HG02840 (cell line): ENCODE measurements around the gene SLCO2B1.

Experiments used
- ATAC-seq: cut with Tn5 transposase; IDR thresholded peaks from one replicate; pipeline ENCODE4 v1.9.1; 2021; ENCODE audit warnings: mild to moderate bottlenecking, moderate library complexity, moderate number of reproducible peaks; ENCODE audit not compliant: unreplicated experiment, low FRiP score

Gene SLCO2B1

DNA sequence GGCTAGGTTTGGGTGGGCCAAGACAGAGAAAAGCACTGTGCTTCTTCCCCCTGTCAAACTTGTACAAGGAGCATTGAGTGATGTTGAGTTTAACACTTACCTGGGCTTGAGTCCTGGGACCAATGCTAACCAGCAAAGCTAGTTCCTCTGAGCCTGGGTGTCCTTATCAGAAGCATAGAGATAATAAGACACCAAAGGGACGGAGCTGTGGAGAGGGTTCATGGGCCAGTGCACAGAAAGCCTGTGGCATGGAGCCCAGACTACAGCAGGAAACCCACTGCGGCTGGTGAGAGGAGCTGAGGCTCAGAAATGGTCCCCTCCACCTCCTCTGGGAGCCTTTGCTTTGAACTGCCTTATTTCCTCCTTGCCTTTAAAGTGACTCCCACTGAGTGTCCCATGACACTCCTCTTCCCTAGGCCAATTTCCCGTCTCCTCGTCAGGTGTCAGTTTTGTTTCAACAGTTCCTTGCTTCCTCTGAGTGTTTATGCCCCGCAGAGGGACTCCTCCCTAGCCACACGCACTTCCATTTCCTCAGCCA is 9.4 kb downstream of the SLCO2B1 start:
- no peak for ATAC-seq

GRCh38 chr11:75160880-75161279 is 10.0 kb downstream of the SLCO2B1 start:
- no peak for ATAC-seq

GRCh38 chr11:75161506-75162095 is 10.7 kb downstream of the SLCO2B1 start:
- ATAC-seq, result no peak

DNA sequence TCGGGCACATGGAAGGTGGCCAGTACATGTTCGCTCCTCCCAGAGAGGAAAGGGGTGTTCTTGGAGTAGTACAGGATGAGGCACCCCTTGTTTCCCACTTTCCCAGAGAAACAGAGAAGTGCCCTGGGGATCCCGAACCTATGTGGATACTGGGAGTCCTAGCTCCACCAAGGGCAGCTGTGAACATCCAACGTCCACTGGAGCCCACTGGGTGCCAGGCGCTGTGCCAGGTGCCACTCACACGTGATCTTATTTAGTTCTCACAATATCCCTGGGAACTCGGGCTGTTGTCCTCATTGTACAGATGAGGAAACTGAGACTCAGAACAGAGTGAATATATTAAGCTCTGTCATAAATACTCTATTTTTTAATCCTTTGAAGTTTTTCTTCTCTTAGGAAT is 12.0 kb downstream of the SLCO2B1 start:
- no peak for ATAC-seq

DNA sequence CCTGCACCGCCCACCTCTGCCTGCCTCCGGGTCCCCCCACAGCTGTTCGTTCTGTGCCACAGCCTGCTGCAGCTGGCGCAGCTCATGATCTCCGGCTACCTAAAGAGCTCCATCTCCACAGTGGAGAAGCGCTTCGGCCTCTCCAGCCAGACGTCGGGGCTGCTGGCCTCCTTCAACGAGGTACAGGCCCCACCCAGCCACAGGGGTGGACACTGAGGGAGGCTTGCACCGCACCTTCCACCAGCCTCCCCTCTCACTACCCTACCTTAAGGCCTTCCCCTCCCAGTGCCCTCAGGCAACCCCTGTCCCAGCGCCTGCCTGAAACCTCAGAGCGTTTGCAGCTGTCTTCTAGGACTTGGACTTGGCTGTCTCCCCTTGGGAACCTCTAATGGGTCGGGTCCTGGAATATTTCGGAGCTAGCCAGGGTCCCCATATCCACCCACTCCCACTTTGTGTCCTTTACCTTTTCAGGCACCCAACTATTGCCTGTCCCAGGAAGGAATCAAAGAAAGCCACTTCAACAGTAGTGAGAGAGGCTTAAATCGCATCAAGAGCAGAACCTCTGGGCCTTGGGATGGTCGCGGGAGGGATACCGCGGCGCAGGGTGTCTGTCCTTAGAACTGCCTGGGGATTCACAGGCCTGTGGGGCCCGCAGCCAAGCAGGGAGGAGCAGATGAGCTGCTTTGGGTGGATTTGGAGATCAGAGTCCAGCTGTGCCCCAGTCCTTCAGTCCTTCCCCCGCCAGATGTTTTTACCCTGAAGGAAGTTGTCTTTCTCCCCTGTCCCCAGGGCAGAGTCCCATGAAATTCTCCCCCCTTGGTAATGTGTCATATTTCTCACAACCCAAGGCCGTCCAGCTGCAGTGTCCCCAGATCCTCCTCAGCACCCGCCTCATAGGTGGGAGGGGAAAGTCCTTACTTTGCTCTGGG is 13.3 kb downstream of the SLCO2B1 start:
- no peak for ATAC-seq

DNA sequence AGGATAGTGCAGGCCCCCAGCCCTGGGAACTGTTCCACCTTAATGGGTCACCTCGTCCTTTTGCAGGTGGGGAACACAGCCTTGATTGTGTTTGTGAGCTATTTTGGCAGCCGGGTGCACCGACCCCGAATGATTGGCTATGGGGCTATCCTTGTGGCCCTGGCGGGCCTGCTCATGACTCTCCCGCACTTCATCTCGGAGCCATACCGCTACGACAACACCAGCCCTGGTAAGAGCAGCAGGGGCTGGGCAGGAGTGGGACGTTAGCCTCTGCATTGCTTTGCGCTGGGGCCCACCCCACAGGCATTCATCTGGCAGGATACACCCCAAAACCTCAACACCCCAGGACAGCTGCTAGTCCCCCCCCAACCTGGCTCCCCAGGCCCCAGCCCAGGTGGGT is 14.8 kb downstream of the SLCO2B1 start:
- no peak for ATAC-seq

- no peak for ATAC-seq
These were observed 15.9 kb downstream of the SLCO2B1 start for GRCh38 chr11:75166791-75167190.

DNA sequence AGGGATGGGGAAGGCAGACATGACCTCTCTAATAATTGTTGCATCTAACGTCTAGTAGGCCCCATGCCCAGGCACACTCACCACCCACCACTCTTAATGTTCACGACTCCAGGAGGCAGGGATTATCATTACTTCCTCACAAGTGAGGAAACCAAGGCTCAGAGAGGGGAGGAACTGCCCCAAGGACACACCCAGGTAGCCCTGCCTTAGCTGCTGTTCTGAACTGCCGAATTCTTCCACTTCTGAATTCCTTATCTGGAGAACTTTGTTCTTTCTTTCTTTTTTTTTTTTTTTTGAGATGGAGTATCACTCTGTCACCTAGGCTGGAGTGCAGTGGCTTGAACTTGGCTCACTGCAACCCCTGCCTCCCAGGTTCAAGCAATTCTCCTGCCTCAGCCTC is 16.7 kb downstream of the SLCO2B1 start:
- no peak for ATAC-seq

GRCh38 chr11:75169101-75169885 is 18.4 kb downstream of the SLCO2B1 start:
- ATAC-seq, result no peak

DNA sequence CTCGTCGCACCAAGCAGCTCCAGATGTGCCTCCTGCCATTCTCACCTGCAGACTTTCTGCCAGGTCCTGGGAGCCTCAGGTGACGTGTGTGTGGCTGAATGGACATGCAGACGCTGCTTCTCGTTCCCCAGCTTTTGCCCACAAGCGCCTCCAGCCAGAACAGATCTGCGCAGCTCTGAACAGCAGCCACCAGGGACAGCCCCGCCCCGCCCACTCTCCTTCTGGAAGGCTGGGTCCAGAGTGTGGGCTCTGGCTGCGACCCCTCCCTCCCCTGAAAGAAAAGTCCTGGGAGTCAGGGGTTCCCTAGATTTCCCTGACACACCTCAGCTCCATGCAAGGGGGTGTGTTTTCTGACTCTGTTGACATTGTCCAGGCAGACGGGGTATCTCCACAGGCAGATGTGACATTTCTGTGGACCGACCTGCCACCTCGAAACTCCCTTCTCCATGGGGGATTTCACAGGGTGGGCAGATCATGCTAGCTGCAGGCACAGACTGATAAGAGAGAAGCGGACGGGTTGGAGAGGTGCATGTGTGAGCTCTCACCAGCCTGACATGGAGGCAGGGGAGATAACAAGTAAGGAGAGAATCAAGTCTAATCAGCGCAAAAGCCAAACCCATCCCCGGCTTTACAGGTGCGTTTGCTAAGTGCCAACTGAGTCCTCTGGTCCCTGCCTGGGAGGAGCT is 19.8 kb downstream of the SLCO2B1 start:
- ATAC-seq, result no peak

GRCh38 chr11:75173336-75173735 is 22.4 kb downstream of the SLCO2B1 start:
- ATAC-seq, result no peak

DNA sequence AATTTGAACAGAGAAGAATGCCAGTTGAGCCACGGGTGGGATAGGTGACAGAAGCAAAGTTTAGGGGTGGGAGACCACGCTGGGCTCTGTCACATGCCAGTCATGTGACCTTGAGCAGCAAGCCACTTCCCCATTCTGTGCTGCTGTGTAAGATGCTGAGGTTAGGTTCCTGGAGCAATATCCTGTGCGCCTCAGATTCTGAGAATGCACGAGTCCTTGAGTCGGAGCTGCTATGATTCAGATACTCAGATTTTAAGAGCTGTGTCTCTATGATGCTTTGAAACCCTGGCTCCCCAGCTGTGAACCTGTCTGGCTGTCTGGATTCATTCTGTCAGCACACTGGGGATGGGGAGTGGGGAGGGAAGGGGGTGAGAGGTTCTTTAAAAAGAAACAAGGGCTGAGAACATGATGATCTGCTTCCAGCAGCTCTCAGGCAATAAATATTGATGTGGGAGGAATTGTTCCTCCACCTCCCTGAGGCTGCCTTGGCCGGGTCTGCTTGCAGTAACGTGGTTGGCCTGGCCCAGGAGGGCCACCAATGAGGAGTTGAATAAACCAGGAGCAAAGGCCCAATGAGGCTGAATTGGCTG is 24.0 kb downstream of the SLCO2B1 start:
- no peak for ATAC-seq

- no peak for ATAC-seq
These were observed 31.8 kb downstream of the SLCO2B1 start for GRCh38 chr11:75182664-75183063.

DNA sequence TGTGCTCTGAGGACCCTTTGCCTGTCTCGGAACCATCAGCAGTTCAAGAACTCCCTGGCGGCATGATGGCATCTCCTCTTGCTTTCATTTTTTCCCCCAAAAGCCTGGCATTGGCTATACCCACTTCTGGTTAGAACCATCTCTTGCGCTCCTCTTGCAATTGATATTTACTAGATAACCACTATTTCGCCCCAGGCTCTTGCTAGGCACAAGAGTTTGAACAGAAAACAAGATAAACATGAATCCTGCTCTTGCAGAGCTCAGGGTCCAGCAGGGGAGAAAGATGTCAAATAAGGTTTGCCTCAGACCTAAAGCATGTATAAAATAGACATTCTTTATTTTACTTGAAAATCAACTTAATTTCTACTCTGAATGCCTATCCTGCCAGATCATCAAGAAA is 33.1 kb downstream of the SLCO2B1 start:
- ATAC-seq, result no peak

DNA sequence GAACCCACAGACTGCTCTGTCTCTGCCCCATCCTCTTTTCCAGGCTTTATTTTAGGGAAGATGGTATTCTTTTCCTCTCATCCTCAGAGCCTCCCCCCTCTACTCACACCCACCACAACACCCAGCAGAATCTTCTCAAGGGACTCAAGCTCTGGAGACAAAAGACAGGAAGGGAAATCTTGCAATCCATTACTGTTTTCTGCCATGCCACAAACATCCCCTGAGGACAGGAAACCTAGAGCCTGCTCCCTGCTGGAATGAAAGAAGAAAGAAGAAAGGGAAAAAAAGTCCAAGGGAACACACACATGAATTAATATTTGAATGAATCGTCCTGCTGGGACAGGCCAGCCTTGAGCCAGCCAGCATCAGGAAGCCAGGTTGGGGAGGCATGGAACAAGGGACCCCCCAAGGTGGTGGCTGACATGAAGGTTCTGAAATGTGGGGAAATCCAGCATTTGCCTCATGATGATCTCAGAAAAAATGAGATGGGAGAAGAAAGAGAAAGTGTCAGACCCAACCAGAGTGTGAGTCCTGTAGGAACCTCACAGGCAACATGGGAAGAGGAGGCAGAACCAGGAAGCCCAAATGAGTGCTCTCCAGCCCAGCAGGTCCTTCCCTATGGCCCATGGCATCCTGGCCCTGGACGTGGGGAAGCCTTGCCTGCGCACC is 34.0 kb downstream of the SLCO2B1 start:
- no peak for ATAC-seq

DNA sequence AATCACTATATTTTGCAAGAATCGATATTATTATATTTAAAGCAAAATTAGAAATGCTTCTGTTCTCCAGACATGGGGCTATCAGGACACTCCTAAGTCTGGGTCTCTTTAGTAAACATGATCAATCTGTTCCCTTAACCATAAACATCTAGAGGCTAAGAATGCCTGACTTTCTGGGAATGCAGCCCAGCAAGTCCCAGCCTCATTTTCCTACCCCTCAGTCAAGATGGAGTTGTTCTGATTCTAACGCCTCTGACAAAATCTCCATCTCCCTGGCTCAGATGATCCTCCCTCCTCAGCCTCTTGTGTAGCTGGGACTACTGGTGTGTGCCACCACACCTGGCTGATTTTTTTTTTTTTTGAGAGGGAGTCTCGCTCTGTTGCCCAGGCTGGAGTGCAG is 35.0 kb downstream of the SLCO2B1 start:
- no peak for ATAC-seq

DNA sequence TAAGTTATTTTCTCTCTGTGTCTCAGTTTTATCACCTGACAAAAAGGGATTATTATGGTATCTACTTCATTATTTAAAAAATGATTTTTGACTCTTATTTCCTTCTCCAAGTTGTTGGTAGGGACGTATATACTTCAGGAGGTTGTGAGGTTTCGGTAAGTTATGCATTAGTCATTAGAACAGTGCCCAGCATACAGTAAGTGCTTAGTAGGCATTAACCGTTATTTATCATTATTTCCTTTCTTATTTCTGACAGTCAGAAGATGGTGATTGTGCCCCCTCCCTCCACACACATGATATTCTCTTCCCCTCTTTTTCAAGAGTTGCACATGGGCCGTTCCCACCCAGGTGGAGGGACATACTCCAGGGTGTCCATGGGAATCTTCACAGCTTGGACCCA is 36.1 kb downstream of the SLCO2B1 start:
- ATAC-seq, result no peak

- ATAC-seq, result no peak
These were observed 37.8 kb downstream of the SLCO2B1 start for GRCh38 chr11:75188671-75189070.

- ATAC-seq, result no peak
These were observed 38.2 kb downstream of the SLCO2B1 start for GRCh38 chr11:75189108-75189507.
